PC-3 (cell line): ENCODE measurements around the gene SAFB. TPM values are rescaled to one million over a fixed set of nuclear protein-coding genes. Genes with fewer than 3 reads are reported as not detected.
"Not testable (repeated sequence)": the region's sequence is repeated elsewhere in the genome, so short reads cannot be mapped to it uniquely, and the experiment has no call there.

Source experiments
- ATAC-seq: fragments of 200-7000 bp; cut with Tn5 transposase; 2 replicates; pipeline ENCODE4 v1.9.1; 2020; ENCODE audit warnings: mild to moderate bottlenecking, moderate library complexity
- BruUV-seq: library from RNA; stranded (reverse); fragments of 400-500 nt; replicated peaks from 2 replicates; lab custom pipeline; 2021; lab: Mats Ljungman, UMichigan
- CTCF ChIA-PET: fragments of 300-600 bp; sonication (Branson Sonifier 250); formaldehyde crosslinking; loops from one replicate; lab custom pipeline; 2022; ENCODE audit warnings: antibody characterized with exemption; lab: Charles Lee
- POLR2A ChIA-PET: fragments of 300-600 bp; sonication (Branson Sonifier 250); formaldehyde crosslinking; loops from one replicate; lab custom pipeline; 2022; ENCODE audit warnings: antibody characterized with exemption; ENCODE audit not compliant: unreplicated experiment; lab: Charles Lee
- DNase-seq: peaks from one replicate; pipeline ENCODE4 v3.0.0-alpha.2; 2015
- H2AFZ ChIP-seq: fragments of 300-600 bp; sonication (generic); 2 replicates; pipeline ENCODE4 v1.6.0; 2016; ENCODE audit warnings: antibody characterized with exemption, low read length
- H3F3A ChIP-seq: fragments of 300-600 bp; sonication (generic); one replicate; pipeline ENCODE4 v1.6.0; 2017; ENCODE audit warnings: antibody characterized with exemption, low read length, control low read depth, mild to moderate bottlenecking; ENCODE audit not compliant: unreplicated experiment
- H3K27ac ChIP-seq: fragments of 300-600 bp; sonication (generic); 2 replicates; pipeline ENCODE4 v1.5.1; 2016; ENCODE audit warnings: mild to moderate bottlenecking, low read length
- H3K27me3 ChIP-seq: fragments of 300-600 bp; sonication (generic); 2 replicates; pipeline ENCODE4 v1.6.1; 2016; ENCODE audit warnings: low read length, mixed read lengths
- H3K36me3 ChIP-seq: fragments of 300-600 bp; sonication (generic); 2 replicates; pipeline ENCODE4 v1.6.1; 2016; ENCODE audit warnings: low read depth, mixed run types, low read length, mixed read lengths
- H3K4me1 ChIP-seq: fragments of 300-600 bp; sonication (generic); 2 replicates; pipeline ENCODE4 v1.5.1; 2016; ENCODE audit warnings: low read length; ENCODE audit not compliant: insufficient read depth
- H3K4me2 ChIP-seq: fragments of 300-600 bp; sonication (generic); 2 replicates; pipeline ENCODE4 v1.6.0; 2016; ENCODE audit warnings: low read length
- H3K4me3 ChIP-seq: fragments of 300-600 bp; sonication (generic); 2 replicates; pipeline ENCODE4 v1.5.1; 2016; ENCODE audit warnings: mild to moderate bottlenecking, low read length, mixed read lengths
- H3K79me2 ChIP-seq: fragments of 300-600 bp; sonication (generic); 2 replicates; pipeline ENCODE4 v1.6.1; 2017; ENCODE audit warnings: low read length, mixed read lengths
- H3K9ac ChIP-seq: fragments of 300-600 bp; sonication (generic); 2 replicates; pipeline ENCODE4 v1.6.0; 2016; ENCODE audit warnings: mild to moderate bottlenecking, low read length
- H3K9me2 ChIP-seq: fragments of 300-600 bp; sonication (generic); replicated peaks from 2 replicates; pipeline ENCODE4 v1.6.1; 2016; ENCODE audit warnings: mixed run types, low read length, mixed read lengths
- H3K9me3 ChIP-seq: fragments of 300-600 bp; sonication (generic); 2 replicates; pipeline ENCODE4 v1.6.1; 2016; ENCODE audit warnings: low read length, mixed read lengths
- H4K20me1 ChIP-seq: fragments of 300-600 bp; sonication (generic); 2 replicates; pipeline ENCODE4 v1.6.1; 2016; ENCODE audit warnings: low read length, mixed read lengths
- CTCF ChIP-seq: fragments of 300-600 bp; sonication (generic); conservative IDR thresholded peaks from 2 replicates; pipeline ENCODE4 v1.5.1; 2017; ENCODE audit warnings: antibody characterized with exemption, low read depth, mild to moderate bottlenecking, low read length
- EZH2 ChIP-seq: fragments of 300-600 bp; sonication (generic); IDR thresholded peaks from one replicate; pipeline ENCODE4 v1.6.1; 2017; ENCODE audit warnings: antibody characterized with exemption, mild to moderate bottlenecking, low read length; ENCODE audit not compliant: unreplicated experiment
- EZH2phosphoT487 ChIP-seq: fragments of 300-600 bp; sonication (generic); IDR thresholded peaks from 2 replicates; pipeline ENCODE4 v1.6.1; 2018; ENCODE audit warnings: mild to moderate bottlenecking, antibody characterized with exemption, low read length, borderline replicate concordance
- intact Hi-C: fragments of 100-400 bp; cut with micrococcal nuclease; formaldehyde crosslinking; loops from 2 replicates; pipeline ENCODE4 v1.9.0; 2023
- total RNA-seq: library from RNA; depleted of rRNA; stranded (reverse); fragments of >200 nt; gene quantifications from 2 replicates; pipeline ENCODE4 v1.2.3, GENCODE V29; 2014

SAFB gene
- total RNA-seq, 1 experiment from 2014 or later = 94.9 TPM

- no peak overlapping the region for H3K9ac ChIP-seq
- H3F3A ChIP-seq = no peaks in the 10 kb centered on the region
- no peaks in the 10 kb centered on the region for H3K9me3 ChIP-seq
- H3K79me2 ChIP-seq = no peaks in the 10 kb centered on the region
- peaks cover 46% of the 10 kb centered on the region for H3K36me3 ChIP-seq
- ChIA-PET POLR2A (interaction anchor here (0.5 kb wide), 1 partner anchor 41 kb away, joined by 13 read pairs; no protein-coding TSS in a partner anchor), CTCF (no interaction called here)
- intact Hi-C loops = no loop called here
- 0 out of 2 replicates have a peak, but pooled peaks cover 6% of the 10 kb centered on the region for H3K4me1 ChIP-seq
- H3K4me3 ChIP-seq = no peak overlapping the region
- no peaks in the 10 kb centered on the region for H3K27me3 ChIP-seq
- no peak for TF ChIP-seq EZH2phosphoT487
- TF ChIP-seq CTCF = no peak
- no peak for TF ChIP-seq EZH2
- H4K20me1 ChIP-seq = 0 out of 2 replicates have a peak, but pooled peaks cover 10% of the 10 kb centered on the region
- no peak overlapping the region for H3K27ac ChIP-seq
- H3K4me2 ChIP-seq = no peak overlapping the region
- H3K9me2 ChIP-seq = no peaks in the 10 kb centered on the region
- H2AFZ ChIP-seq = no peak overlapping the region
- DNase-seq (no peak), ATAC-seq (no peak)
- no TSS peak for BruUV-seq
Observed at GRCh38 chr19:5700455-5701092, 77.7 kb downstream of the SAFB start.

DNA sequence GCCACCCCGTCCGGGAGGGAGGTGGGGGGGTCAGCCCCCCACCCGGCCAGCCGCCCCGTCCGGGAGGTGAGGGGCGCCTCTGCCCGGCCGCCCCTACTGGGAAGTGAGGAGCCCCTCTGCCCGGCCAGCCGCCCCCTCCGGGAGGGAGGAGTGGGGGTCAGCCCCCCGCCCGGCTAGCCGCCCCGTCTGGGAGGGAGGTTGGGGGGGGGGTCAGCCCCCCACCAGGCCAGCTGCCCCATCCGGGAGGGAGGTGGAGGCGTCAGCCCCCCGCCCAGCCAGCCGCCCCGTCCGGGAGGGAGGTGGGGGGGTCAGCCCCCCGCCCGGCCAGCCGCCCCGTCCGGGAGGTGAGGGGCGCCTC is 79.1 kb downstream of the SAFB start:
- H3K36me3 ChIP-seq = peaks cover 53% of the 10 kb centered on the region

GRCh38 chr19:5703819-5704818 is 81.2 kb downstream of the SAFB start:
- Histone ChIP-seq H3K4me3 (no peak overlapping the region), H3K27ac (no peak overlapping the region), H3K9me2 (no peaks in the 10 kb centered on the region), H3K79me2 (no peaks in the 10 kb centered on the region), H3K9ac (no peak overlapping the region), H3F3A (no peaks in the 10 kb centered on the region), H3K4me2 (no peak overlapping the region), H2AFZ (no peak overlapping the region), H4K20me1 (no peaks in the 10 kb centered on the region), H3K9me3 (no peaks in the 10 kb centered on the region), H3K36me3 (peaks cover 57% of the 10 kb centered on the region), H3K27me3 (no peaks in the 10 kb centered on the region), H3K4me1 (0 out of 2 replicates have a peak, but pooled peaks cover 6% of the 10 kb centered on the region)
- ATAC-seq = no peak
- TF ChIP-seq EZH2 (no peak), EZH2phosphoT487 (no peak), CTCF (no peak)
- ChIA-PET POLR2A (interaction anchor here (0.6 kb wide), 1 partner anchor 90 kb away, joined by 4 read pairs; no protein-coding TSS in a partner anchor), CTCF (no interaction called here)
- DNase-seq = no peak
- BruUV-seq = no TSS peak
- intact Hi-C loops = no loop called here

More for the DNA sequence above, 79.1 kb downstream of the SAFB start:
- H3K9me2 ChIP-seq, H3F3A ChIP-seq, H3K9me3 ChIP-seq, DNase-seq, POLR2A ChIA-PET, H3K79me2 ChIP-seq, H3K27me3 ChIP-seq, H2AFZ ChIP-seq, CTCF ChIA-PET, intact Hi-C loops, H3K9ac ChIP-seq, H3K4me2 ChIP-seq, H3K27ac ChIP-seq, H3K4me1 ChIP-seq, ATAC-seq, BruUV-seq, H4K20me1 ChIP-seq, H3K4me3 ChIP-seq: not testable (repeated sequence)
